Middle frontal gyrus (tissue), 1 donor: ENCODE measurements around the gene EFNB2.

Experiments used
- DNase-seq: peaks from one replicate; pipeline ENCODE4 v3.0.0-alpha.2; 2015; ENCODE audit warnings: low spot score; ENCODE audit errors: extremely low spot score

The EFNB2 gene

DNA sequence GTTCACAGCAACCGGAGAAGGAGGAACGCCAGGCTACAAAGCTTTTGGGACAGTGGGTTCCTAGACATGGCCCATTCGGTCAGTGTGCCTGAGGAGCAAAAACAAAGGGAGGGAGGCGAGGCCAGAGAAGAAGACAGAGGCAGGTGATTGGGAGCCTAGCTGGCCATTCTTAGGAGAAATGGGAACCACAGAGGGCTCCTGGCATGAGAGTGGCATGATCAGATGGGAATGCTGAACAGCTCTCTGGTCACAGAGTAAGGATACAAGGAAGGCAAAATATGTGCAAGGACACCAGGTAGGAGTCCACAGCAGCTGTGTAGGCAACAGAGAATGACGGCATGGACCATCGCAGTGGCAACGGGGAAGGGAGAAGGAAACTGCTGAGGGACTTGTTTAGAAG is 82.4 kb downstream of the EFNB2 start:
- no peak for DNase-seq

DNA sequence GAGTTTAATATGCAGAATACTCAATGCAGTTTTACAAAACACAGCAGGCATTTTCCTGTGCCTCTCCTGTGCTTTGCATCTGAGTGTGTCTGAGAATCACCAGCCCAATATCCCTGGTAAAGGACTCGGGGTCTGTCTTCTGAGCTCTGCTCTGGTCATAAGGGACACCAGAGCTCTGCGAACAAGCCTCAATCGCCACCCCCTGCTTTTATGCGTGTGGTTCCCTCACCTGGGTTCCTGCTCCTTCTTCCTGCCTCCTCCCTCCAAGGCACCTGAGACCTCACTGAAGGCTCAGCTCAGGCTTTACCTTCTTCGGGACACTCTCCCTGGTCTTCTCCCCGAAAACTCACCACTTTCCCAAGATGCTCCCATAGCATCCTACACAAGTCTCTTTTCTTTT is 84.5 kb downstream of the EFNB2 start:
- no peak for DNase-seq

DNA sequence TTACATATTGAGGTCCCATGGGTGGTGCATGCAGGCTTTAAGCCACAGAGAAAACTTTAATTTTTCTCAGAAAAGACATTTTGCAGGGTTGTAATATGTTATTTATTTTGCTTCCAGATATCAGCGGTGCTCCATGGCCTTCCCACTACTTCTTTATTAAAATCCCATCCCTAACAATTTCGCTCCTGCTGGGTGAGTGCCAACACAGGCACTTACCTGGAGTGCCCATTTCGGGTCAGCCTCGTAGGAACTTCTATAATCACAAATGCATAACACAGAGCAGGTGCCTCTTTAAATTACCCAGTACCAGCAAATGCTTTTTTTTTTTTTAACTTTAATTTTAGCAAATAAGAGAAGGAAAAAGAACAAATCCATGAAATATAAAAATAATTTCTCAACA is 86.4 kb downstream of the EFNB2 start:
- DNase-seq = no peak

DNA sequence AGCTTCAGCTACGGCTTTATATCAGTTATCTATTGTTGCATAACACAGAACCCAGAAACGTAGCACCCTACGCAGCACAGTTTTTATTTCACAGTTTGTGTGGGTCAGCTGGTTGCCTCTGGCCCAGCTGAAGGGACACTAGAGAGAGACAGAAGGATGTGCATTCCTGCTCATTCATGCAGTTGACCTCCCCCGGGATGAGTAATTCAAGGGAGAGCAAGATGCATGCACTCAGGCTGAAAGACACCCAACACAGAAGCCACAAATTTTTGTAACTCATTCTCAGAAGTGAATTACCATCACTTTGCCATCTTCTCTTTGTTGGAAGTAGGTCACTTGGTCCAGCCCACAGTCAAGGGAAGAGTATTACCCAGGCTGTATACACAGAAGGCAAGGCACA is 89.5 kb downstream of the EFNB2 start:
- DNase-seq = no peak

DNA sequence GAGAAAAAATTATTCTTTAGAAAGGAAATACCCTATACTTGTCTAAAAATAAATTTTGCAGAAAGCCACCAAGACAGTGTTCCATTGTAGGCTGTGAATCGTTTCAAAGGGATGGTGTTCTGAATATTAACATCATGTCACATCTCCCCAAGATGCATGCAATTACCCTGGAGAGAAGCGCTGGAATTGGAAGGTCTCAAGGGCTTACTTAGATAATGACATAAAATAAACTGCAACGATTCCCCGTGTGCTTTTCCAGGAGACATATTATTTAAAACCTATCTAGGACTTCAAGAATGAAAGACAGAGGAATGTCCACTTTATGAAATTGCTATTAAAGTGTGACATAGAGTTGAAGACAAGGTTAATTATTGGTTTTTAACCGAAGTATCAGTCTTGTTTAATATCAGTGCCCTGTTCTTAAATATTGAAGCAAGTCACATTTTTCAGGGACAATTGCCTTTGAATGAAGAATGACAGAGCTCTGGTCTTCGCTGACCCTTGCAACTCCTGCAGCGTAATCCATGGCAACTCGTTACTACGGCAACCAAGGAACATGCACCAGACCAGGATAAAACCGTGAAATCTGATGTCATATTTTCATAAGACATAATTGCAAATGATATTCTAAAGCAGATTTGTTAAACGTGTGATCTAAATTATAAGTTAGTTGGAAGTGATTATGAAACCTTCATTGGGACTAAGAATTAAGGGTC is 91.7 kb downstream of the EFNB2 start:
- no peak for DNase-seq

DNA sequence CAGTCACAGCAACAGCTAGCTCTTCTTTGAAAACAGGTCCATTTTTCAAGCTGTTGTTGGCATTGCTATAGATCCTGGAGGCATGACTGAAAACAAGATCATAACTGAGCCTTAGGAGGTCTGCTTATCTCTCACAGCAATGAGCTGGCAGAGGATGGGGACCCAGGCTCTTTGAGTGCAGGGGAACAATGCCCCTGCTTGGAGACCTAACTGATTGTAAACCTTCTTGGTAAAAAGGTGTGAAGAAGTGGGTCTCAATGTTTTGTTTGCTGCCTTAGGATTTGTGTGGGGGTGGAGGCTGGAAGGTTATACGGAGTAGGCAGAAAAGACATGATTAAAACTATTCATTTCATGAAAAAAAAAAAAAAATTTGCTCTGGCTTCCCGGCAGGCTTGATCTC is 94.6 kb downstream of the EFNB2 start:
- DNase-seq = no peak
